HG03045 (cell line): ENCODE results near the gene AGMAT.
A peak's percentile ranks its signal among the peaks of the same experiment; 100 is the strongest.
"Not testable (repeated sequence)": the region's sequence is repeated elsewhere in the genome, so short reads cannot be mapped to it uniquely, and the experiment has no call there.

Experiments used
- ATAC-seq: cut with Tn5 transposase; IDR thresholded peaks from one replicate; pipeline ENCODE4 v1.9.1; 2021; ENCODE audit warnings: mild to moderate bottlenecking, moderate library complexity; ENCODE audit not compliant: unreplicated experiment

AGMAT gene

GRCh38 chr1:15616373-15617172 is 31.7 kb upstream of the AGMAT start:
- ATAC-seq: peak; percentile 11

- ATAC-seq: no peak
Observed at GRCh38 chr1:15610167-15610566, 25.3 kb upstream of the AGMAT start.

- ATAC-seq: no peak
Observed at GRCh38 chr1:15609631-15610030, 24.8 kb upstream of the AGMAT start.

- ATAC-seq: no peak
Observed at GRCh38 chr1:15605398-15606383, 20.8 kb upstream of the AGMAT start.

- ATAC-seq: not testable (repeated sequence)
Observed at GRCh38 chr1:15604400-15604799, 19.5 kb upstream of the AGMAT start.

GRCh38 chr1:15603966-15604282 is 19.1 kb upstream of the AGMAT start:
- ATAC-seq: not testable (repeated sequence)

- ATAC-seq: peak; percentile 88
Observed at GRCh38 chr1:15603050-15603965, 18.5 kb upstream of the AGMAT start.

GRCh38 chr1:15598436-15598835 is 13.6 kb upstream of the AGMAT start:
- no peak for ATAC-seq

- no peak for ATAC-seq
Observed at GRCh38 chr1:15595809-15596617, 11.2 kb upstream of the AGMAT start.

- no peak for ATAC-seq
Observed at GRCh38 chr1:15592285-15592684, 7.4 kb upstream of the AGMAT start.

GRCh38 chr1:15583016-15583706 is 1.7 kb downstream of the AGMAT start:
- no peak for ATAC-seq

GRCh38 chr1:15579683-15580047 is 5.2 kb downstream of the AGMAT start:
- no peak for ATAC-seq

GRCh38 chr1:15578921-15579682 is 5.7 kb downstream of the AGMAT start:
- no peak for ATAC-seq

- no peak for ATAC-seq
Observed at GRCh38 chr1:15577691-15578090, 7.2 kb downstream of the AGMAT start.

GRCh38 chr1:15575549-15576150 is 9.2 kb downstream of the AGMAT start:
- no peak for ATAC-seq

GRCh38 chr1:15574741-15575140 is 10.1 kb downstream of the AGMAT start:
- no peak for ATAC-seq

GRCh38 chr1:15573477-15573876 is 11.4 kb downstream of the AGMAT start:
- no peak for ATAC-seq

GRCh38 chr1:15571266-15571665 is 13.6 kb downstream of the AGMAT start:
- no peak for ATAC-seq
